ENCODE results near the gene PTPN3.
"Not testable (repeated sequence)": the region's sequence is repeated elsewhere in the genome, so short reads cannot be mapped to it uniquely, and the experiment has no call there.

Gene PTPN3

DNA sequence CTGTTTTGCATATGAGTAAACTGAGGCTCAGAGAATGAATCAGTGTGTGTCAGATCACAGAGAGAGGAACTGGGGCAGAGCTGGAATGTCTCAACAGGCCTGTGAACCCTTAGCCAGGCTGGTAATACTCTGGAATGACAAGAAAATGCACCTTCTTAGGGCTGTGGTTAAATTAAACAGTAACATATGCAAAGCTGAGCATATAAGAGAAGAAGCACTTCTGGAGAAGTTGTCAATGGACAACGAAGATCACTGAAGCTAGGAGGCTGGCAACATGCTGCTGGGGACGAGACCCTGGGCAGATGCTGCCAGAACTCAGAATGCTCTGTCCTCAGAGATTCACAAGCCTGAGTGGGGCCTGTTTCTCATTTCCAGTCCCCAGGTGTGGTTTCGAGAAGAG is 112.6 kb downstream of the PTPN3 start:
- no peak for DNase-seq (ENCODE audit: low spot score)

DNA sequence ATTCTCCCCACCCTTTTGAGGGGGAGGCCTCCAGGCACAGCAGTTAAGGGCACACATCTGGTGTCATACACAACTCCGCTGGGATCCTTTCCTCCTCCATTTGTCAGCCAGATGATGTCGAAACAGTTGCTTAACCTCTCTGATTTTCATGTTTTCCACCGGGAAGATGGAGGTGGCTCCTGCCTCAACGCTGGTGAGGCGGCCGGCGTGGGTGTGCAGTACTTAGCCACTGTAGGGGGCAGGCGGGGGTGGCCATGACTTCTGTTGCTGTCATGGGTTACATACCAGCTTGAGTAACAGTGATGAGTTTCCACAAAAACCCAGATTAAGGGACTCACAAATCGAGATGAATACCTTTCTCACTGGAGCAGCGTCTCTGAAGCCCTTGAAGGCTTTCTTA is 114.2 kb downstream of the PTPN3 start:
- no peak for DNase-seq (ENCODE audit: low spot score)

DNA sequence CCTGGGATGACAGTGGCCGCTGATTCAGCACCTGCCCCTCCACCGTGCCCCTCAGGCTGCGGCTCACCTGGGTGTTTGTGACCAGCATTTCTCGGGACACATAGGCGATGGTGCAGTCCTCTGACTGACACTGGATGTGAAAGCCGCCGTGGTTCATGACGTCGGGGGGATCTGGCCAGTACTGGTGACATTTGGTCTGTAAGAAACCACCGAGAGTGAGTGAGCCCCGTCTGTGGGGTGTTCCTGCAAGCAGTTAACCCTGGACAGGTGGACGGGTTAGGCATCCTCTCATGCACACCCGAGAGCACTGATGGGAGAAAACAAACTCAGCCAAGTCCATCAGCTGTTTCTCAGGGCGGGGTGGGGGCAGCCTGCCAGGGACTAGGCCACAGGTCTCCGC is 114.8 kb downstream of the PTPN3 start:
- DNase-seq (ENCODE audit: low spot score), result no peak

GRCh38 chr9:109382585-109382984 is 115.5 kb downstream of the PTPN3 start:
- DNase-seq (ENCODE audit: low spot score), result no peak

DNA sequence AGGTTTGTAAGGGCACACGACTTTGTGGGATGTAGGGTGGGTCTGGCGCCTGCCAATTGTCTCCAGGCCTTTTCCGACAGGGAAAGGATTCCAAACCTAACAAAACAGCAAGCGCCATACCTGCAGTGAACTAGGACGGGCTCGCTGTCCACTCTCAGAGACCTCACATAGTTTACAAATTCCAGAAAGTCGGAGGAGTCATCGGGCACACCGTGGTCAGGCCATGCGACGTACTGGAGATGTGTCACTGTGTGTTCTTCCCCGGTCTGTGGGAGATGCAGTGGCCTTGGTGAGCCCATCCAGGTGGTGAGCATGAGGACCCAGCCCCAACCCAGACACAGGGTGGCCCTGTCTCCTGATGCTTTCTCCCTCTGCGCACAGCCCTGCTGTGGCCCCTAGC is 115.9 kb downstream of the PTPN3 start:
- DNase-seq (ENCODE audit: low spot score), result no peak

GRCh38 chr9:109381011-109381729 is 116.9 kb downstream of the PTPN3 start:
- DNase-seq (ENCODE audit: low spot score), result no peak

DNA sequence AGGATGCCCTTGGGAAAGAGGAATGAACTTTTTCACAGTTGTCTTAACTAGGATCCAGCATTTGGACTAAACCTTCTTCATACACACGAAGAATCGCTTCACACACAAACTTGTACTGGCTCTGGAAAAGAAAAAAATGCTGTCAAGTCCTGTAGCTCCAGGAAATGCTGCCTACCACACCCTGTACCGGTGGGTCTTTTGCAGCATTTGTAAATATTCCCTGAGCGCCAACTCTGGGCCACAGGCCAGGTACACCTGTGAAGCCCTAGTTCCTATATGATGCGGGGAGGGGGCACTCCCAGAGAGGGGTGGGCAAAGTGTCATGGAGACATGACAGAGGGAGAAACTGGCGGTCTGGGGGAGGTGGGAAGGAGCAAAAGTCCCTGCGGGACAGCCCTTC is 118.6 kb downstream of the PTPN3 start:
- no peak for DNase-seq (ENCODE audit: low spot score)

- no peak for DNase-seq (ENCODE audit: low spot score)
Measured at GRCh38 chr9:109378316-109378715, 119.8 kb downstream of the PTPN3 start.

DNA sequence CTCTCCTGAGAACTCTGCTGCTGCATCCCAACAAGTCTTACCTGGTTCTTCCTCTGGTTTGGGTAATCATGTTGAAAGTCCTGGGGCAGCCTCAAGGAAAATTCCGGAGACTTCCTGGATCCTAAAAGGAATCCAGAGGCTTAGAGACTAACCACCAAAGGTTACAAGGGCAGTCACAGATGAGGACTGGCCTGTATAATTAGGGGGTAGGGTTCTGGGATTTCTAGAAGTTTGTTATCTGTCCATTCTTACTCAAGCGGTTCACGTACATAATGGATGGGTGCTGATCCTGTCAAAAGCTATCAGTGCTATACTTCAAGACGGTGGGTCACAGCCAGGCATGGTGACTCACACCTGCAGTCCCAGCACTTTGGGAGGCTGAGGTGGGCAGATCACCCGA is 125.9 kb downstream of the PTPN3 start:
- no peak for DNase-seq (ENCODE audit: low spot score)

DNA sequence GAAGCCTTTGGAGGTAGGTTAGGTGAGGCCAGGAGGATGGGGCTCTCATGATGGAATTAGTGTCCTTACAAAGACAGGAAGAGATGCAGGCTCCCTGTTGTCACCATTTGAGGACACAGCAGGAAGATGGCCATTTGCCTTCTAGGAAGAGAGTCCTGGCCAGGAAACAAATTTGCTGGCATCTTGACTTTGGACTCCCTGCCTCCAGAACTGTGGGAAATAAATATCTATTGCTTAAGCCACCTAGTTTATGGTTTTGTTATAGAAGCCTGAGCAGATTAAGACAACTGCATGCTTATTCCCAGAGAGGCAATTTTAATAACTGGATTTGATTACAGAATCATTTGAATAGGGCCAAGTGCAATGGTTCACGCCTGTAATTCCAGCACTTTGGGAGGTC is 126.7 kb downstream of the PTPN3 start:
- no peak for DNase-seq (ENCODE audit: low spot score)

DNA sequence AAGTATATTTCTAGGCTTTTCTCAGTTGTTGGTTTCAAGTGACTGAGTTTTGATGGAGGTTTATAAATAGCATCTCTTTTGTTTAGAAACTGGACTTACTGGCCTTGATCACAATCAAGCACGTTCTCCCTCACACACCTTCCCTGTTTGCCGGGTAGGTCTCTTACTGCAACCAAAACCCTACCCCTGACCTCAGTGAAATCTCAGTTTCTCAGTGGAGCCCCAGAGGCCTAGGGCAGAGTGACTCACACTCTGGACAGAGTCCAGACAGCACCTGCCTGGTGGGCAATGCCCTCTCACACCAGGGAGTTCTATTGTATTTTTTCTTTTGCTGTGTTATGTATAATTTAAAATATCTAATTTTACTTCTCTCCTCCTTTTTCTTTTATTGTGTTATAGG is 128.8 kb downstream of the PTPN3 start:
- no peak for DNase-seq (ENCODE audit: low spot score)

- no peak for DNase-seq (ENCODE audit: low spot score)
Measured at GRCh38 chr9:109360771-109361170, 137.3 kb downstream of the PTPN3 start.

- not testable (repeated sequence) for DNase-seq (ENCODE audit: low spot score)
Measured at GRCh38 chr9:109358968-109359603, 139.0 kb downstream of the PTPN3 start.

DNA sequence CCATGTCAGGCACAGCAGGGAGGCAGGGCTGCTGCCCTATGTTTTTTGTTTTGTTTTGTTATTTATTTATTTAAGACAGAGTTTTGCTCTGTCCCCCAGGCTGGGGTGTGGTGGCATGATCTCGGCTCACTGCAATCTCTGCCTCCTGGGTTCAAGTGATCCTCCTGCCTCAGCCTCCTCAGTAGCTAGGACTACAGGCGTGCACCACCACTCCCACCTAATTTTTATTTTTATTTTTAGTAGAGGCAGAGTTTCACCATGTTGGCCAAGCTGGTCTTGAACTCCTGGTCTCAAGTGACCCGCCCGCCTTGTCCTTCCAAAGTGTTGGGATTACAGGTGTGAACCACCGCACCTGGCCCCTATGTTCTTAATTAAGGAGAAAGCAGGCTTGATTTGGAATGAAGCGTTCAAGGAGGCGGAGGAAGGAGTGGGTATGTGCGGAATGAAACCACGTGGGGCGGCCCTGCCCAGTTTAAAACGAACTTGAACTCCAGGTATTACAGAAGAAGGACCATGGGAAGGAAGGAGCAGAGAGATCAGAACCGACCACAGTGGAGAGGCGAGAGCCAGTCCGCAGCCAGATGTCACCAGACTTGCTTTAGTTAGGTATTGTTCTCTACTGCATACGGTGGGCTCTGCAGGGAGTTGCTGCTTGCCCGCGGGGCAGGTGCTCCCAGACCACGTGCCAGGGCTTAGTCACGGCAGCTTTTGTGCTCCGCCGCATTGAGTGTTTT is 142.4 kb downstream of the PTPN3 start:
- no peak for DNase-seq (ENCODE audit: low spot score)

- no peak for DNase-seq (ENCODE audit: low spot score)
Measured at GRCh38 chr9:109354190-109354589, 143.9 kb downstream of the PTPN3 start.

- DNase-seq (ENCODE audit: low spot score), result no peak
Measured at GRCh38 chr9:109351032-109351431, 147.1 kb downstream of the PTPN3 start.

GRCh38 chr9:109349421-109349846 is 148.7 kb downstream of the PTPN3 start:
- no peak for DNase-seq (ENCODE audit: low spot score)

- no peak for DNase-seq (ENCODE audit: low spot score)
Measured at GRCh38 chr9:109346904-109347303, 151.2 kb downstream of the PTPN3 start.

DNA sequence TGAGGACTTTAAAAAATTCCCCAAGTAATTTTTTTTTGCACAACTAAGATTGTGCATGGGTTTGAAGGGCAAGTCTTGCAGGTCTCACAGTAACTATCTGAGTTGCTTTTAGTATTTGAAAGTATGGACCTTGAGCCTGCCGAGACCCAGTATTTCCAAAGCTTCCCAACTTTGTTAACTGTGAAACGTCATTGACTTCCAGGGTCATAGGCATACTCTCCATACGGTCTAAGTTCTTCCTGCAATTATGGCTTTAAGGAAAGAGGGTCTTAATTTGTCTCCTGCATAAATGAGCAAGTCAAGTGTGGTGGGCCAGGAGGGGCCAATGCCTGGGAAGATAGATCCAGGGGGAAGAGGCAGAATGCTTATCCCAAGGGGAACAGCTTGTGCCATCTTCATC is 153.2 kb downstream of the PTPN3 start:
- DNase-seq (ENCODE audit: low spot score), result no peak

GRCh38 chr9:109342878-109343277 is 155.2 kb downstream of the PTPN3 start:
- no peak for DNase-seq (ENCODE audit: low spot score)

DNA sequence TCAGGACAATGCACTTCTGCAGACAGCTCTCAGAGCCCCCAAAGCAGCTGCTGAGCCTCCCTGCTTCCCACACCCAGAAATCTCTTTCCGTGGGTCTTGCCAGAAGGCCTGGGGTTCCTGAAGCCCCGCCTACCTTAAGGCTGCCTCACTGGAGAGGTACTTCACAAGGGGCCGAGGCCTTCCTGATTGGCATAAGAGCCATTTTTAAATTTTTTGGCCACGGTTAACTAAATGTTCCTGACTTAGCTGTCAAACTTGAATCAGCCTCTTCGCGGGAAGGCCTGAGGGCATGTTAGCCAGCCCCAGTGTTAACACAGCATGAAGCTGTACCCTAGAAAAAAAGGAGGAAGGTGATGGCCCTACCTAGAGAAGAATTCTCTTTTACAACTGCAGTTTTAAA is 156.5 kb downstream of the PTPN3 start:
- no peak for DNase-seq (ENCODE audit: low spot score)

DNA sequence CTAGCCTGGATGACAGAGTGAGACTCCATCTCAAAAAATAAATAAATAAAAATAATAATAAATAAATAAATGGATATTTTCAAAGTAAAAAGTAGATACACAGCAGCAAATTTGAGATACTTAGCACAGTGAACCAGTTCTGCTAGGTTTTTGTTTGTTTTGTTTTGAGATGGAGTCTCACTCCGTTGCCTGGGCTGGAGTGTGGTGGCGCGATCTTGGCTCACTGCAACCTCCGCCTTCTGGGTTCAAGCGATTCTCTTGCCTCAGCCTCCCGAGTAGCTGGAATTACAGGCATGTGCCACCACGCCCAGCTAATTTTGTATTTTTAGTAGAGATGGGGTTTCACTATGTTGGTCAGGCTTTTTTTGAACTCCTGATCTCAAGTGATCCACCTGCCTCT is 157.1 kb downstream of the PTPN3 start:
- DNase-seq (ENCODE audit: low spot score), result not testable (repeated sequence)

GRCh38 chr9:109336409-109336808 is 161.7 kb downstream of the PTPN3 start:
- DNase-seq (ENCODE audit: low spot score), result no peak

Measured in ecto neural progenitor cell (in vitro differentiated cells).